Measurements from ENCODE around the gene KRTAP8-1.
A peak's percentile ranks its signal among the peaks of the same experiment; 100 is the strongest.

Gene KRTAP8-1, protein sequence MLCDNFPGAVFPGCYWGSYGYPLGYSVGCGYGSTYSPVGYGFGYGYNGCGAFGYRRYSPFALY

DNA sequence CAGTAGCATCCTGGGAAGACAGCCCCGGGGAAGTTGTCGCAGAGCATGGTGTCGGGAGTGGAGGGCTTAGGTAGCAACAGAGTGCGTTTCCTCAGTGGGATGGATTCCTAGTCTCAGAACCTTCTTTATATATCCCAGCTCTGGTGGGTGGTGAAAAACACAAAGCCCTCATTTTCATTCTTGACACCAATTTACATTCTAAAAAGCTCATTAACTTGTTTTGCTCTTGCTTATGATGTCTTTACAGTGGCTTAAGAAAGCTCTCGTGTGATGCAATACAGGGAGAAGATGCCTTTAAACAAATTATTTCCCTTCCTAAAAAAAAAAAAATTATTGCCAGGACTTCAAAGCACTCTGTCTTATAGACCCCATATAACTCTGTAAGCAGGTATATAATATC is at the start of gene KRTAP8-1:
KRTAP8-1 (minus strand) TSS at position 101 of the 400 bp plus-strand sequence; CDS start at position 47, 54 bp downstream.
- ATAC-seq = no peak
- TF ChIP-seq GLIS3 (CRISPR knock-in tag; IDR thresholded peaks at IDR 0.05) = no peak
- TF ChIP-seq ZFP30 (CRISPR knock-in tag; IDR thresholded peaks at IDR 0.05) = no peak
- TF ChIP-seq, protein P1, sequence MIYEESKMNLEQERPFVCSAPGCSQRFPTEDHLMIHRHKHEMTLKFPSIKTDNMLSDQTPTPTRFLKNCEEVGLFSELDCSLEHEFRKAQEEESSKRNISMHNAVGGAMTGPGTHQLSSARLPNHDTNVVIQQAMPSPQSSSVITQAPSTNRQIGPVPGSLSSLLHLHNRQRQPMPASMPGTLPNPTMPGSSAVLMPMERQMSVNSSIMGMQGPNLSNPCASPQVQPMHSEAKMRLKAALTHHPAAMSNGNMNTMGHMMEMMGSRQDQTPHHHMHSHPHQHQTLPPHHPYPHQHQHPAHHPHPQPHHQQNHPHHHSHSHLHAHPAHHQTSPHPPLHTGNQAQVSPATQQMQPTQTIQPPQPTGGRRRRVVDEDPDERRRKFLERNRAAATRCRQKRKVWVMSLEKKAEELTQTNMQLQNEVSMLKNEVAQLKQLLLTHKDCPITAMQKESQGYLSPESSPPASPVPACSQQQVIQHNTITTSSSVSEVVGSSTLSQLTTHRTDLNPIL (CRISPR knock-in tag; IDR thresholded peaks at IDR 0.05; ENCODE audit: low read depth) = no peak

DNA sequence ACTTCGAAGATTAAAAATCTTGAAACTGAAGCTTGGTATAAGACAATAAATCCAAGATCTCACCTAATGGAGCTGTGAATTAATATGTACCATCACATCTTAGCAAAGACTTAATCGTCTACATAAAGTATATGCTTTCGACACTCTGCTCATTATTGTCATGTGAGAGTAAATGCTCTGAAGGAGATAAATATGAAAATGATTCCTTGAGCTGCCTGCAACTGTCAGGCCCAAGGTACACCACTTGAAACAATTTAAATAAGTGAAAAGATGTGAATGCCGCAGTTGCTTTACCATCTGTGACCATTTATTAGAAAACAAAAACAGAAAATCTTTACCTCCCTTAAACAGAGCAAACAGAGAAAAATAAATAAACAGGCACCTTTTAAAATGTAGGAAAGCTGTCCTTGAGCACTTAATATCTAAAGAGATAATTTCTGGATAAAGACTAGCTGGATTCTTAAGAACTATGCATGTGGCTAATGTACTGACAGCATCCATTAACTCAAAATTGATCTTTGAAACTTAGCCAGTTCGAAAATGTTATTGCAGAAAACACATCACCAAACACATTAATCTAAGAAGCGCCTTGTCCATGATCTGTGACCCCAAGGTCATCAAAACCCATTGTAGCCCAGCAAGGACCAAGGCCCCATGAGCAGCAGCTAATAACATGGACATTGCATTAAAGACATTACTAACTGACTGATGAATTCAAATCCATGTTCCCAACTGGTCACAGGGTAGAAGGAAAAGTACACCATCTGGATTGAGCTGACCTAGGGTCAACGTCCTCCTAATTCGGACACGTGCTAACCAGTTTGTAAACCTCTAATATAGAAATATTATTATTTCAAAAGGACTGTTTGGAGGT is 34.8 kb upstream of the KRTAP8-1 start:
- TF ChIP-seq ZNF70 (CRISPR knock-in tag; IDR thresholded peaks at IDR 0.05) (no peak), ZFP3 (CRISPR knock-in tag; IDR thresholded peaks at IDR 0.05) (no peak), TOX (CRISPR knock-in tag; IDR thresholded peaks at IDR 0.05; ENCODE audit: borderline replicate concordance) (no peak), ARNTL (CRISPR knock-in tag; IDR thresholded peaks at IDR 0.05; ENCODE audit: borderline replicate concordance, low read depth) (no peak), SNAI2 (CRISPR knock-in tag; IDR thresholded peaks at IDR 0.05) (no peak), PPARA (CRISPR knock-in tag; IDR thresholded peaks at IDR 0.05; ENCODE audit: borderline replicate concordance) (no peak), ISL1 (CRISPR knock-in tag; IDR thresholded peaks at IDR 0.05) (no peak)
- ATAC-seq = no peak

DNA sequence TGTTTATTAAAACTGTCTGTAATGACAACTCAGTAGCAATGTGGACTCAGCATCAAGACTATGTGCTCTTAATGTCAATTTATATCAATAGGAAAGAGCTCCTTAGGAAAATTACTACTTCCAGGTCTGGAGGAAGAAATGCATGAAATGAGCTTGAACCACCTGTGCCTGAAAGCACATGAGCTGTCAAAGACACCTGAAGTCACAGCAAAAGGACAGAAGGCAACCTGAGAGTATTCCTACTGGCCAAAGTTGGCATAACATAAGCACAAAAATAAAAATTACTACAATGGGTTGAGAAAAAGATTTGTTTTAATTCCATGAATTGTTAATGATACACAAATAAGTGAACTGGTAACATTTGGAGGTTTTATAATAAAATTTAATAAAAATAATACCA is 29.9 kb upstream of the KRTAP8-1 start:
- TF ChIP-seq ISL1 (CRISPR knock-in tag; IDR thresholded peaks at IDR 0.05) (no peak), GLIS3 (CRISPR knock-in tag; IDR thresholded peaks at IDR 0.05) (no peak), ARNTL (CRISPR knock-in tag; IDR thresholded peaks at IDR 0.05; ENCODE audit: borderline replicate concordance, low read depth) (no peak)
- TF ChIP-seq, protein P2, sequence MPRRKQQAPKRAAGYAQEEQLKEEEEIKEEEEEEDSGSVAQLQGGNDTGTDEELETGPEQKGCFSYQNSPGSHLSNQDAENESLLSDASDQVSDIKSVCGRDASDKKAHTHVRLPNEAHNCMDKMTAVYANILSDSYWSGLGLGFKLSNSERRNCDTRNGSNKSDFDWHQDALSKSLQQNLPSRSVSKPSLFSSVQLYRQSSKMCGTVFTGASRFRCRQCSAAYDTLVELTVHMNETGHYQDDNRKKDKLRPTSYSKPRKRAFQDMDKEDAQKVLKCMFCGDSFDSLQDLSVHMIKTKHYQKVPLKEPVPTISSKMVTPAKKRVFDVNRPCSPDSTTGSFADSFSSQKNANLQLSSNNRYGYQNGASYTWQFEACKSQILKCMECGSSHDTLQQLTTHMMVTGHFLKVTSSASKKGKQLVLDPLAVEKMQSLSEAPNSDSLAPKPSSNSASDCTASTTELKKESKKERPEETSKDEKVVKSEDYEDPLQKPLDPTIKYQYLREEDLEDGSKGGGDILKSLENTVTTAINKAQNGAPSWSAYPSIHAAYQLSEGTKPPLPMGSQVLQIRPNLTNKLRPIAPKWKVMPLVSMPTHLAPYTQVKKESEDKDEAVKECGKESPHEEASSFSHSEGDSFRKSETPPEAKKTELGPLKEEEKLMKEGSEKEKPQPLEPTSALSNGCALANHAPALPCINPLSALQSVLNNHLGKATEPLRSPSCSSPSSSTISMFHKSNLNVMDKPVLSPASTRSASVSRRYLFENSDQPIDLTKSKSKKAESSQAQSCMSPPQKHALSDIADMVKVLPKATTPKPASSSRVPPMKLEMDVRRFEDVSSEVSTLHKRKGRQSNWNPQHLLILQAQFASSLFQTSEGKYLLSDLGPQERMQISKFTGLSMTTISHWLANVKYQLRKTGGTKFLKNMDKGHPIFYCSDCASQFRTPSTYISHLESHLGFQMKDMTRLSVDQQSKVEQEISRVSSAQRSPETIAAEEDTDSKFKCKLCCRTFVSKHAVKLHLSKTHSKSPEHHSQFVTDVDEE (CRISPR knock-in tag; IDR thresholded peaks at IDR 0.05) = no peak
- ATAC-seq = no peak

DNA sequence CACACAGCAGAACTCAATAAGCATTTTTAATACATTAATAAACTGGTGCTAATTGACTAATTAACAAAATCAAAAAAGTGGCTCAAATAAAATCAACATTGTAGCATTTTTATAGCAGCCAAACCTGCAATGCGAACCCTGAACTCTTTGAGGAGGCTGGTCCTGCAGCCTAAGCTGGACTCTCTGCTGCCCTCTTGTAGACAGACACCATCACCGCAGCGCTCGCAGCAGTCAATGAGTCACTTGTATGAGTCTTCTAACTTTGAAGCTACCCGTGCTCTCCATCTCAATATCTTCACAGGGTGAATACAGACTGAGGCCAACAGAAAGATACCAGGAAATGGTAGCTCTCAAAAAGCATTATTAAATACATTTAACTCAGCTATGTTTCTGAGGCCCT is 26.2 kb upstream of the KRTAP8-1 start:
- TF ChIP-seq PPARA (CRISPR knock-in tag; IDR thresholded peaks at IDR 0.05; ENCODE audit: borderline replicate concordance) (no peak), RARB (CRISPR knock-in tag; IDR thresholded peaks at IDR 0.05) (no peak), BACH2 (CRISPR knock-in tag; IDR thresholded peaks at IDR 0.05; ENCODE audit: borderline replicate concordance) (no peak), ZNF8 (CRISPR knock-in tag; IDR thresholded peaks at IDR 0.05) (no peak), GLIS3 (CRISPR knock-in tag; IDR thresholded peaks at IDR 0.05) (no peak), ZNF70 (CRISPR knock-in tag; IDR thresholded peaks at IDR 0.05) (no peak), TOX (CRISPR knock-in tag; IDR thresholded peaks at IDR 0.05; ENCODE audit: borderline replicate concordance) (no peak), TCF4 (CRISPR knock-in tag; IDR thresholded peaks at IDR 0.05; ENCODE audit: borderline replicate concordance) (no peak)
- TF ChIP-seq, protein P1 (CRISPR knock-in tag; IDR thresholded peaks at IDR 0.05; ENCODE audit: low read depth) = no peak
- TF ChIP-seq, protein P3, sequence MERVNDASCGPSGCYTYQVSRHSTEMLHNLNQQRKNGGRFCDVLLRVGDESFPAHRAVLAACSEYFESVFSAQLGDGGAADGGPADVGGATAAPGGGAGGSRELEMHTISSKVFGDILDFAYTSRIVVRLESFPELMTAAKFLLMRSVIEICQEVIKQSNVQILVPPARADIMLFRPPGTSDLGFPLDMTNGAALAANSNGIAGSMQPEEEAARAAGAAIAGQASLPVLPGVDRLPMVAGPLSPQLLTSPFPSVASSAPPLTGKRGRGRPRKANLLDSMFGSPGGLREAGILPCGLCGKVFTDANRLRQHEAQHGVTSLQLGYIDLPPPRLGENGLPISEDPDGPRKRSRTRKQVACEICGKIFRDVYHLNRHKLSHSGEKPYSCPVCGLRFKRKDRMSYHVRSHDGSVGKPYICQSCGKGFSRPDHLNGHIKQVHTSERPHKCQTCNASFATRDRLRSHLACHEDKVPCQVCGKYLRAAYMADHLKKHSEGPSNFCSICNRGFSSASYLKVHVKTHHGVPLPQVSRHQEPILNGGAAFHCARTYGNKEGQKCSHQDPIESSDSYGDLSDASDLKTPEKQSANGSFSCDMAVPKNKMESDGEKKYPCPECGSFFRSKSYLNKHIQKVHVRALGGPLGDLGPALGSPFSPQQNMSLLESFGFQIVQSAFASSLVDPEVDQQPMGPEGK (CRISPR knock-in tag; IDR thresholded peaks at IDR 0.05; ENCODE audit: borderline replicate concordance) = no peak
- TF ChIP-seq, protein P4, sequence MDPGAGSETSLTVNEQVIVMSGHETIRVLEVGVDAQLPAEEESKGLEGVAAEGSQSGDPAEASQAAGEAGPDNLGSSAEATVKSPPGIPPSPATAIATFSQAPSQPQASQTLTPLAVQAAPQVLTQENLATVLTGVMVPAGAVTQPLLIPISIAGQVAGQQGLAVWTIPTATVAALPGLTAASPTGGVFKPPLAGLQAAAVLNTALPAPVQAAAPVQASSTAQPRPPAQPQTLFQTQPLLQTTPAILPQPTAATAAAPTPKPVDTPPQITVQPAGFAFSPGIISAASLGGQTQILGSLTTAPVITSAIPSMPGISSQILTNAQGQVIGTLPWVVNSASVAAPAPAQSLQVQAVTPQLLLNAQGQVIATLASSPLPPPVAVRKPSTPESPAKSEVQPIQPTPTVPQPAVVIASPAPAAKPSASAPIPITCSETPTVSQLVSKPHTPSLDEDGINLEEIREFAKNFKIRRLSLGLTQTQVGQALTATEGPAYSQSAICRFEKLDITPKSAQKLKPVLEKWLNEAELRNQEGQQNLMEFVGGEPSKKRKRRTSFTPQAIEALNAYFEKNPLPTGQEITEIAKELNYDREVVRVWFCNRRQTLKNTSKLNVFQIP (CRISPR knock-in tag; IDR thresholded peaks at IDR 0.05; ENCODE audit: borderline replicate concordance, low read depth) = no peak
- ATAC-seq = peak; percentile 92
